HepG2 (cell line): ENCODE data around the gene NAPB. TPM values are rescaled to one million over a fixed set of nuclear protein-coding genes. Genes with fewer than 3 reads are reported as not detected.

Experiments
- CBX5 ChIP-seq: sonication (generic); formaldehyde crosslinking; IDR thresholded peaks from 2 replicates; pipeline ENCODE4 v1.4.0; 2020; ENCODE audit warnings: missing genetic modification reagents, borderline replicate concordance
- CC2D1A ChIP-seq: sonication (generic); formaldehyde crosslinking; IDR thresholded peaks from 2 replicates; pipeline ENCODE4 v1.8.1; 2023; ENCODE audit warnings: mild to moderate bottlenecking, missing genetic modification reagents
- CTCF ChIP-seq: sonication (generic); formaldehyde crosslinking; IDR thresholded peaks from 2 replicates; pipeline ENCODE4 v1.5.0; 2020; ENCODE audit warnings: mild to moderate bottlenecking, missing genetic modification reagents, moderate library complexity
- HDAC1 ChIP-seq: sonication (generic); formaldehyde crosslinking; IDR thresholded peaks from 2 replicates; pipeline ENCODE4 v1.5.1; 2020; ENCODE audit warnings: mild to moderate bottlenecking, missing genetic modification reagents
- IKZF5 ChIP-seq: IDR thresholded peaks from 2 replicates; pipeline ENCODE4 v1.6.1; 2018; ENCODE audit warnings: missing genetic modification reagents, mild to moderate bottlenecking, missing compliant biosample characterization
- MAX ChIP-seq: IDR thresholded peaks from 2 replicates; pipeline ENCODE4 v1.6.1; 2012; ENCODE audit warnings: inconsistent platforms
- MIXL1 ChIP-seq: IDR thresholded peaks from 2 replicates; pipeline ENCODE4 v1.6.1; 2016
- MNT ChIP-seq: fragments of 450-650 bp; IDR thresholded peaks from 2 replicates; pipeline ENCODE4 v1.6.1; 2016
- RBM22 ChIP-seq: fragments of 200-400 bp; formaldehyde crosslinking; optimal IDR thresholded peaks from 2 replicates; pipeline ENCODE3; 2017; ENCODE audit warnings: mild to moderate bottlenecking, low read length, moderate library complexity
- RFX5 ChIP-seq: IDR thresholded peaks from 2 replicates; pipeline ENCODE4 v1.6.1; 2011; ENCODE audit warnings: low read depth, low read length, improper control_type of control experiment
- SOX6 ChIP-seq, 2 experiments: fragments of 450-650 bp in 1 of 2; sonication (generic) in 1 of 2; formaldehyde crosslinking in 1 of 2; IDR thresholded peaks; 2 replicates each; pipeline versions ENCODE4 v1.4.0 to v1.6.1; 2017 to 2020; ENCODE audit warnings: antibody characterized with exemption in 1 of 2, mild to moderate bottlenecking in 1 of 2, missing genetic modification reagents in 1 of 2
- TCF7 ChIP-seq: sonication (generic); IDR thresholded peaks from 2 replicates; pipeline ENCODE4 v1.6.1; 2016; ENCODE audit warnings: antibody characterized with exemption, low read depth
- TEAD3 ChIP-seq: optimal IDR thresholded peaks from 2 replicates; pipeline ENCODE3; 2016; ENCODE audit warnings: borderline replicate concordance
- TRIM24 ChIP-seq: sonication (generic); formaldehyde crosslinking; IDR thresholded peaks from 2 replicates; pipeline ENCODE4 v1.8.0; 2022; ENCODE audit warnings: mild to moderate bottlenecking, missing genetic modification reagents
- ZFP36 ChIP-seq: fragments of 150-350 bp; IDR thresholded peaks from 2 replicates; pipeline ENCODE4 v1.6.1; 2018; ENCODE audit warnings: borderline replicate concordance, low read length, low read depth; ENCODE audit not compliant: partially characterized antibody
- ZFP91 ChIP-seq: sonication (generic); formaldehyde crosslinking; IDR thresholded peaks from 2 replicates; pipeline ENCODE4 v1.9.0; 2022; ENCODE audit warnings: missing genetic modification reagents, mild to moderate bottlenecking, borderline replicate concordance
- ZNF24 ChIP-seq: fragments of 450-650 bp; IDR thresholded peaks from 2 replicates; pipeline ENCODE4 v1.6.1; 2017; ENCODE audit warnings: antibody characterized with exemption, mild to moderate bottlenecking
- ZNF281 ChIP-seq: sonication (generic); formaldehyde crosslinking; IDR thresholded peaks from 2 replicates; pipeline ENCODE4 v1.4.0; 2020; ENCODE audit warnings: missing genetic modification reagents, borderline replicate concordance
- ZNF331 ChIP-seq: sonication (generic); formaldehyde crosslinking; IDR thresholded peaks from 2 replicates; pipeline ENCODE4 v1.4.0; 2020; ENCODE audit warnings: missing genetic modification reagents
- ZNF451 ChIP-seq: sonication (generic); formaldehyde crosslinking; IDR thresholded peaks from 2 replicates; pipeline ENCODE4 v1.5.0; 2020; ENCODE audit warnings: mild to moderate bottlenecking, missing genetic modification reagents
- ZNF549 ChIP-seq: sonication (generic); formaldehyde crosslinking; IDR thresholded peaks from 2 replicates; pipeline ENCODE4 v1.5.0; 2020; ENCODE audit warnings: missing genetic modification reagents
- ZNF563 ChIP-seq: sonication (generic); formaldehyde crosslinking; IDR thresholded peaks from 2 replicates; pipeline ENCODE4 v1.8.0; 2022; ENCODE audit warnings: mild to moderate bottlenecking, moderate library complexity, missing genetic modification reagents
- ZNF816 ChIP-seq: sonication (generic); formaldehyde crosslinking; IDR thresholded peaks from 2 replicates; pipeline ENCODE4 v1.8.0; 2022; ENCODE audit warnings: missing genetic modification reagents, mild to moderate bottlenecking, borderline replicate concordance
- polyA plus RNA-seq, 8 experiments: library from polyadenylated mRNA; depleted of rRNA in 3 of 8; stranded (reverse) in 7 of 8; unstranded in 1 of 8; fragments of >200 nt; fragmentation: Illumina TruSeq in 4 of 8; extraction: Trizol in 4 of 8; gene quantifications; 2 replicates each; pipeline versions ENCODE4 v1.2.1 to v1.2.3, GENCODE V29; 2011 to 2016; ENCODE audit warnings: low read depth in 4 of 8, missing spikeins in 1 of 8, mixed read lengths in 1 of 8; ENCODE audit not compliant: insufficient read depth in 1 of 8
- total RNA-seq, 5 experiments: library from RNA; depleted of rRNA; stranded (reverse); fragments of >200 nt; fragmentation: Illumina TruSeq; extraction: Trizol; gene quantifications; 2 replicates each; pipeline ENCODE4 v1.2.3, GENCODE V29; 2016; ENCODE audit warnings: low read depth in 1 of 5

The NAPB gene
- total and polyA plus RNA-seq, 2 of the 13 experiments (the other 11 are each of a cell fraction or from before 2014, with no cell fraction given): 15.2 to 16.1 TPM

GRCh38 chr20:23412026-23412425 lies 9.3 kb downstream of the NAPB start (continued):
- TF ChIP-seq CTCF (CRISPR knock-in tag) (peak; percentile 58), ZNF563 (CRISPR knock-in tag) (no peak), TEAD3 (CRISPR knock-in tag) (peak; percentile 95), MAX (peak; percentile 60), ZNF451 (CRISPR knock-in tag) (no peak), CC2D1A (CRISPR knock-in tag) (no peak), ZFP36 (no peak), TRIM24 (CRISPR knock-in tag) (no peak), HDAC1 (peak; percentile 47; the same call in 1 of the 2 replicates), MIXL1 (CRISPR knock-in tag) (peak; percentile 78), SOX6 (IDR thresholded peaks at IDR 0.05) (no peak), SOX6 (CRISPR knock-in tag; IDR thresholded peaks at IDR 0.05) (peak; percentile 52), RBM22 (peak; percentile 63), ZFP91 (CRISPR knock-in tag) (no peak), TCF7 (no peak), ZNF331 (CRISPR knock-in tag) (peak; percentile 74; the same call in 1 of the 2 replicates), ZNF281 (0 out of 2 replicates have a peak, but pooled peaks have one; percentile 23), ZNF24 (no peak), CBX5 (CRISPR knock-in tag) (no peak), IKZF5 (CRISPR knock-in tag) (0 out of 2 replicates have a peak, but pooled peaks have one; percentile 24), ZNF549 (CRISPR knock-in tag) (no peak), RFX5 (no peak), ZNF816 (no peak), MNT (peak; percentile 55; the same call in 1 of the 2 replicates)
